ENCODE data around the gene RNF157.

The RNF157 gene

DNA sequence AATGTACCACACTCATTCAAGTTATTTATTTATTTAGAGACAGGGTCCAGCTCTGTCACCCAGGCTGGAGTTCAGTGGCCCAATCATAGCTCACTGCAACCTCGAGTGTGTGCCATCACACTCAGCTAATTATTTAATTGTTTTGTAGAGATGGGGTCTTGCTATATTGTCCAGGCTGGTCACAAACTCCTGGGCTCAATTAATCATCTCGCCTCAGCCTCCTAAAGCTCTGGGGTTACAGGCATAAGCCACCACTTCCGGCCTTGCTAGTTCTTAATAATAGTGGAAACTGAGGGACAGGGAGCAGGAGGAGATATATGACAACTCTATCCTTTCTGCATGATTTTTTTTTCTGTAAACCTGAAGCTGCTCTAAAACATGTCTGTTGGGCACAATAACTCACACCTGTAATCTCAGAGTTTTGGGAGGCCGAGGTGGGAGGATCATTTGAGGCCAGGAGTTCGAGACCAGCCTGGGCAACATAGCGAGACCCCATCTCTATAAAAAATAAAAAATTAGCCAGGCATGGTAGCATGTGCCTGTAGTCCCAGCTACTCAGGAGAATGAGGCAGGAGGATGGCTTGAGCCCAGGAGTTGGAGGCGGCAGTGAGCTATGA lies 125.0 kb downstream of the RNF157 start:
- no peak for DNase-seq

DNA sequence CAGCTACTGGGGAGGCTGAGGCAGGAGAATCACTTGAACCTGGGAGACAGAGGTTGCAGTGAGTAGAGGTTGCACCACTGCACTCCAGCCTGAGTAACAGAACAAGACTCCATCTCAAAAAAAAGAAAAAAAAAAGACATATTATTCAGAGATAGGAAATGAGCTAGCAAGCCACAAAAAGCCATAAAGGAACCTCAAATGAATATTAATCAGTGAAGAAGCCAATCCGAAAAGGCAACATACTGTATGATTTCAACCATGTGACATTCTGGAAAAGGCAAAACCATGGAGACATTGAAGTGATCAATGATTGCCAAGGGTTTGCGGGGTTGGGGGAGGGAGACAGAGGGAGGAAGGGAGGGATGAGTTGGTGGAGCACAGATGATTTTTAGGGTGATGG lies 128.3 kb downstream of the RNF157 start:
- no peak for DNase-seq

DNA sequence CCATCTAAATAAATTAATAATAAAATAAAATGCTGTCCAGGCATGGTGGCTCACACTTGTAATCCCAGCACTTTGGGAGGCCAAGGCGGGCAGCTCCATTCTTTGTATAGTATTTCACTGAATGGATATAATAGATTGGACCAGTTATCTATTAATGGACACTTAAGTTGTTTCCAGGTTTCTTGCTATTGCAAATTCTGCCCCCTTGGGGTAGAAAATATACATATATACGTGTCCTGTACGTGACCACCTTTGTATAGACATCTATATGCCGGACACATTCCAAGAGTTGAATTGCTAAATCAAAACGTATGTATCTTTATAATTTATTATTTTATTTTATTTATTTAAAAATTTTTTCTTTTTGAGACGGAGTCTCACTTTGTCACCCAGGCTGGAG lies 132.8 kb downstream of the RNF157 start:
- DNase-seq = no peak

GRCh38 chr17:76106703-76107102 lies 133.6 kb downstream of the RNF157 start:
- no peak for DNase-seq

DNA sequence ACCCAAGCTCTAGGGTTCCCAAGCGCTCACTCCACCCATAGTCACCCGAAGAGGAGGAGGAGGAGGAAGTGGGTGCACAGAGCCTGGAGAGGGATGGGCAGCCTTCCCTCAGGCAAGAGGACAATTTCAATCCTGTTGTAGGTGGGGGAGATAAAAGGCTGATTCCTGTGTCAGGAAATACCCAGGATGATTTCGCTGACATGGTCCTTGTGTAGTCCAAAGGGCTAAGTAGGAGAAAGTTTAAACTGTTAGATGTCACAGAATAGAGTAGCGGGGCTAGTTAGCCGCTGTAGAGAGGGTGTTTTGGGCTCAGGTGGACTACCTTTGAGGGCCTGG lies 135.4 kb downstream of the RNF157 start:
- DNase-seq = no peak

GRCh38 chr17:76104140-76104895 lies 136.0 kb downstream of the RNF157 start:
- no peak for DNase-seq

DNA sequence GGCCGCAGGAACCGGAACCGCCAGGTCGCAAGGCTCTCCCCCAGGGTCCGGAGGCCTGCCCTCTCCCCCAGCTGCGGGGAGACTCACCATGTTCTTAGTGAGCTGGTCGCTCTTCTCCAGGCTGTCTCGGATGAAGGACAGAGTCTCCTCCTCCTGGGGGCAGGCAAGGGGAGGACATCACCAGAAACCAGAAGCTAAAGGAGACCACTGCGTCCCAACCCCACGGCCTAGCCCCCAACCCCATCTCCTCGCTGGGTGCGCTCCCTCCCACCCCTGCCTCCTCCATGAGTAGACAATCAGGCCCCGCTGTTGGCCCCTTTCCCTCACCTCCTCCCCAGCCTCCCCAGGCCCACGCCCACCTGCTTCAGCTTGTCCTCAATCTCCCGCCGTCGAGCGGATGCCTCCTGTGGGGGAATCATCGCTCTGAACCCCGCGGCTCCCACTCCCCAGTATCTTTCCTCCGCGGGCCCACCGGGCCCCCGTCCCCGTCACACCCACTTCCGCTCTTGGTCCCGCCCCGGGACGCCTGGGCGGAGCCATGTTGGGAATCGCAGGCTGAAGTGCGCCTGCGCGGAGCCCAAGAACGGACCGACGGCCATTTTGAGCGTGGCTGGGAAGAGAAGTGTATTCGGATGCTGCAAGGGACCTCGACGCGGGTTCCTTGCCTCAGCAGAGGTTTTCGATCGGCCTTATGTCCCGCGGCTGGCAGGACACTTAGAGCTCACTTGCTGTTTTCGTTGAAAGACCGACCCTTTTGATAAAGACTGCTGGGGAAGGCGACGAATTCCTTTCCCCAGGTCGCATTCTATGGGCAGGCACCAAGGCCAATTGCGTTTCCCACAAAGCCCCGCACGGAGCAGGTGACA lies 136.8 kb downstream of the RNF157 start, which contains the start of gene EXOC7:
Gene EXOC7, minus strand, starts transcription at position 514 of the 866 bp plus-strand sequence. Its CDS starts 95 bp downstream, at position 419.
- DNase-seq = peak; percentile 81

- no peak for DNase-seq
Observed at GRCh38 chr17:76102944-76103273, 137.4 kb downstream of the RNF157 start.

GRCh38 chr17:76097716-76098295 lies 142.5 kb downstream of the RNF157 start:
- no peak for DNase-seq

GRCh38 chr17:76095943-76096342 lies 144.3 kb downstream of the RNF157 start:
- DNase-seq = no peak

DNA sequence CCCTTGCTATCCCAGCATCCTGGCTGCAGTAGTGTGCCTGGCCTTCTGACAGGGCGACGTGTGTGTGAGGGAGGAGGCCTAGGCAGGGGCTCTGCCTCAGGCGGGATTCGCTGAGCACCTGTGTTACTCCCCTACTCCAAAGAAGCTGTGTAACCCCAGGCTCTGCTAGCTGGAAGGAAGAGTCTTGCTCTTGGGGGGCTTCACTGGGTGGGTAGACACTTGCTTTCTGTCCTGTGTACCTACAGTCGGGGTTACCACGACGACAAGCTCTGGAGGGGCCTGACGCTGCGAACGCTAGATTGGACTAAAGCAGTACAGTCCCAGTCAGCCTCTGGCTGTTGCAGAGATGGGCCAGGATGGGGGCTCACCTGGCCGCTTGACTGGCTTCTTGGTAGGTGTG lies 146.2 kb downstream of the RNF157 start:
- no peak for DNase-seq

GRCh38 chr17:76092526-76093413 lies 147.5 kb downstream of the RNF157 start:
- no peak for DNase-seq

Measured in MV-4-11 (cell line).